ENCODE measurements around the gene SELPLG. TPM values are rescaled to one million over a fixed set of nuclear protein-coding genes. Genes with fewer than 3 reads are reported as not detected.

The SELPLG gene
- polyA plus RNA-seq, 1 donor from 2014 or later = 0.62 TPM

GRCh38 chr12:108599948-108600701 is 33.6 kb downstream of the SELPLG start:
- no peaks in the 10 kb centered on the region for H3K36me3 ChIP-seq (ENCODE audit: insufficient read depth, low read length)
- no peaks in the 10 kb centered on the region for H3K9me3 ChIP-seq (ENCODE audit: low read length)
- H3K4me2 ChIP-seq (ENCODE audit: low read length) = no peak overlapping the region
- TF ChIP-seq EZH2 (IDR thresholded peaks at IDR 0.05; ENCODE audit: borderline replicate concordance, insufficient read depth, low read length, poor library complexity, severe bottlenecking) = no peak
- TF ChIP-seq SMC3 (conservative IDR thresholded peaks at IDR 0.05; ENCODE audit: poor library complexity) = no peak
- TF ChIP-seq REST (IDR thresholded peaks at IDR 0.05; ENCODE audit: borderline replicate concordance) = no peak
- no peak for TF ChIP-seq EP300 (conservative IDR thresholded peaks at IDR 0.05; ENCODE audit: poor library complexity, severe bottlenecking)
- no peak for TF ChIP-seq RAD21 (conservative IDR thresholded peaks at IDR 0.05)
- TF ChIP-seq TAF1 (IDR thresholded peaks at IDR 0.05; ENCODE audit: low read depth) = no peak
- no peak for TF ChIP-seq CTCF (IDR thresholded peaks at IDR 0.05; ENCODE audit: poor library complexity, severe bottlenecking)
- no peak for TF ChIP-seq MXI1 (conservative IDR thresholded peaks at IDR 0.05; ENCODE audit: poor library complexity, severe bottlenecking)
- TF ChIP-seq POLR2AphosphoS5 (IDR thresholded peaks at IDR 0.05) = no peak
- H3K9me2 ChIP-seq (ENCODE audit: insufficient read depth, low read length) = no peaks in the 10 kb centered on the region
- H3K27ac ChIP-seq (ENCODE audit: low read length) = no peak overlapping the region
- no peak overlapping the region for H3K4me3 ChIP-seq (ENCODE audit: low read length)
- no peak overlapping the region for H3K9ac ChIP-seq (ENCODE audit: low read length)
- no peaks in the 10 kb centered on the region for H3K79me2 ChIP-seq (replicated peaks; ENCODE audit: insufficient read depth, low read length)
- no peak overlapping the region for H2AFZ ChIP-seq (ENCODE audit: low read depth, low read length)
- no peaks in the 10 kb centered on the region for H4K20me1 ChIP-seq (ENCODE audit: insufficient read depth)
- H3F3A ChIP-seq (ENCODE audit: insufficient read depth, low read length, poor library complexity, severe bottlenecking) = no peaks in the 10 kb centered on the region
- no peaks in the 10 kb centered on the region for H3K27me3 ChIP-seq (ENCODE audit: insufficient read depth, low read depth, low read length)

- no peak overlapping the region for H2AFZ ChIP-seq (ENCODE audit: low read depth, low read length)
- no peaks in the 10 kb centered on the region for H3K9me2 ChIP-seq (ENCODE audit: insufficient read depth, low read length)
- H3K79me2 ChIP-seq (replicated peaks; ENCODE audit: insufficient read depth, low read length) = no peaks in the 10 kb centered on the region
- H3K9ac ChIP-seq (ENCODE audit: low read length) = no peak overlapping the region
- H3K27me3 ChIP-seq (ENCODE audit: insufficient read depth, low read depth, low read length) = no peaks in the 10 kb centered on the region
- H3K4me2 ChIP-seq (ENCODE audit: low read length) = no peak overlapping the region
- no peaks in the 10 kb centered on the region for H3K36me3 ChIP-seq (ENCODE audit: insufficient read depth, low read length)
- H3K9me3 ChIP-seq (ENCODE audit: low read length) = no peaks in the 10 kb centered on the region
- no peak overlapping the region for H3K4me3 ChIP-seq (ENCODE audit: low read length)
- TF ChIP-seq EP300 (conservative IDR thresholded peaks at IDR 0.05; ENCODE audit: poor library complexity, severe bottlenecking) (no peak), TAF1 (IDR thresholded peaks at IDR 0.05; ENCODE audit: low read depth) (no peak), POLR2AphosphoS5 (IDR thresholded peaks at IDR 0.05) (no peak), REST (IDR thresholded peaks at IDR 0.05; ENCODE audit: borderline replicate concordance) (no peak), RAD21 (conservative IDR thresholded peaks at IDR 0.05) (no peak), CTCF (IDR thresholded peaks at IDR 0.05; ENCODE audit: poor library complexity, severe bottlenecking) (no peak), SMC3 (conservative IDR thresholded peaks at IDR 0.05; ENCODE audit: poor library complexity) (no peak), MXI1 (conservative IDR thresholded peaks at IDR 0.05; ENCODE audit: poor library complexity, severe bottlenecking) (no peak)
- H3K27ac ChIP-seq (ENCODE audit: low read length) = no peak overlapping the region
- H4K20me1 ChIP-seq (ENCODE audit: insufficient read depth) = no peaks in the 10 kb centered on the region
- no peaks in the 10 kb centered on the region for H3F3A ChIP-seq (ENCODE audit: insufficient read depth, low read length, poor library complexity, severe bottlenecking)
Observed at GRCh38 chr12:108599541-108599940, 34.2 kb downstream of the SELPLG start.
